ENCODE data around the gene SFTA2.

The SFTA2 gene

GRCh38 chr6:30897882-30898281, 34.1 kb downstream of the SFTA2 start:
- Mint-ChIP-seq H3K27me3 (ENCODE audit: low read depth, poor library complexity) (peaks cover 3% of the 10 kb centered on the region), H3K27ac (no peak overlapping the region), H3K36me3 (ENCODE audit: low read depth) (peaks cover 43% of the 10 kb centered on the region), H3K9me3 (no peaks in the 10 kb centered on the region), H3K4me1 (peaks cover 5% of the 10 kb centered on the region), H3K4me3 (no peak overlapping the region)
- TF ChIP-seq CTCF (IDR thresholded peaks at IDR 0.05), result no peak
- DNase-seq, result no peak

- Mint-ChIP-seq H3K4me3 (no peak overlapping the region), H3K27me3 (ENCODE audit: low read depth, poor library complexity) (no peaks in the 10 kb centered on the region), H3K36me3 (ENCODE audit: low read depth) (peaks cover 50% of the 10 kb centered on the region), H3K27ac (no peak overlapping the region), H3K4me1 (peaks cover 12% of the 10 kb centered on the region), H3K9me3 (no peaks in the 10 kb centered on the region)
- TF ChIP-seq CTCF (IDR thresholded peaks at IDR 0.05), result no peak
- no peak for DNase-seq
These were observed 35.4 kb downstream of the SFTA2 start for GRCh38 chr6:30896541-30896940.

GRCh38 chr6:30895343-30895742, 36.6 kb downstream of the SFTA2 start:
- peaks cover 14% of the 10 kb centered on the region for H3K4me1 Mint-ChIP-seq
- no peaks in the 10 kb centered on the region for H3K9me3 Mint-ChIP-seq
- no peak overlapping the region for H3K27ac Mint-ChIP-seq
- peaks cover 52% of the 10 kb centered on the region for H3K36me3 Mint-ChIP-seq (ENCODE audit: low read depth)
- DNase-seq, result no peak
- no peak for TF ChIP-seq CTCF (IDR thresholded peaks at IDR 0.05)
- H3K27me3 Mint-ChIP-seq (ENCODE audit: low read depth, poor library complexity), result no peaks in the 10 kb centered on the region
- no peak overlapping the region for H3K4me3 Mint-ChIP-seq

- Mint-ChIP-seq H3K4me1 (peaks cover 18% of the 10 kb centered on the region), H3K4me3 (no peak overlapping the region), H3K9me3 (no peaks in the 10 kb centered on the region), H3K27ac (peak overlapping the region; percentile 17), H3K27me3 (ENCODE audit: low read depth, poor library complexity) (no peaks in the 10 kb centered on the region), H3K36me3 (ENCODE audit: low read depth) (peaks cover 52% of the 10 kb centered on the region)
- TF ChIP-seq CTCF (IDR thresholded peaks at IDR 0.05), result no peak
- no peak for DNase-seq
These were observed 37.0 kb downstream of the SFTA2 start for GRCh38 chr6:30894935-30895334.

- peaks cover 53% of the 10 kb centered on the region for H3K36me3 Mint-ChIP-seq (ENCODE audit: low read depth)
- no peaks in the 10 kb centered on the region for H3K27me3 Mint-ChIP-seq (ENCODE audit: low read depth, poor library complexity)
- H3K27ac Mint-ChIP-seq, result no peak overlapping the region
- TF ChIP-seq CTCF (IDR thresholded peaks at IDR 0.05), result no peak
- peaks cover 22% of the 10 kb centered on the region for H3K4me1 Mint-ChIP-seq
- no peak for DNase-seq
- H3K4me3 Mint-ChIP-seq, result no peak overlapping the region
- H3K9me3 Mint-ChIP-seq, result no peaks in the 10 kb centered on the region
These were observed 37.6 kb downstream of the SFTA2 start for GRCh38 chr6:30894381-30894780.

- Mint-ChIP-seq H3K4me3 (no peak overlapping the region), H3K4me1 (peaks cover 24% of the 10 kb centered on the region), H3K27ac (no peak overlapping the region), H3K9me3 (no peaks in the 10 kb centered on the region), H3K27me3 (ENCODE audit: low read depth, poor library complexity) (no peaks in the 10 kb centered on the region), H3K36me3 (ENCODE audit: low read depth) (peaks cover 58% of the 10 kb centered on the region)
- no peak for TF ChIP-seq CTCF (IDR thresholded peaks at IDR 0.05)
- DNase-seq, result no peak
These were observed 38.3 kb downstream of the SFTA2 start for GRCh38 chr6:30893666-30894065.

Data from nephron progenitor cell (in vitro differentiated cells).